Naive B cell (primary cell): Measurements from ENCODE around the gene MCTP2. TPM values are rescaled to one million over a fixed set of nuclear protein-coding genes. Genes with fewer than 3 reads are reported as not detected.
A peak's percentile ranks its signal among the peaks of the same experiment; 100 is the strongest.

ENCODE experiments used
- ATAC-seq, 2 donors: fragments of 150-1000 bp; cut with Tn5 transposase; 2 replicates each; pipeline ENCODE4 v1.10.0; 2021; ENCODE audit warnings: low read depth in 2 of 2, mild to moderate bottlenecking in 2 of 2, moderate library complexity in 2 of 2
- DNase-seq: peaks from one replicate; pipeline ENCODE4 v3.0.0; 2022
- H3K27ac Mint-ChIP-seq, 6 donors: one replicate each; pipeline ENCODE4 v1.8.0; 2020 to 2022; ENCODE audit warnings: mild to moderate bottlenecking in 6 of 6, mixed read lengths in 6 of 6, moderate library complexity in 5 of 6, inconsistent platforms in 2 of 6
- H3K27me3 Mint-ChIP-seq, 3 donors: one replicate each; pipeline ENCODE4 v1.8.0; 2021 to 2022; ENCODE audit warnings: mixed read lengths in 3 of 3, mild to moderate bottlenecking in 1 of 3
- H3K36me3 Mint-ChIP-seq, 2 donors: one replicate each; pipeline ENCODE4 v1.8.0; 2020 to 2022; ENCODE audit warnings: mixed read lengths in 2 of 2, inconsistent platforms in 1 of 2, mild to moderate bottlenecking in 1 of 2
- H3K4me1 Mint-ChIP-seq, 3 donors: one replicate each; pipeline ENCODE4 v1.8.0; 2020 to 2022; ENCODE audit warnings: mixed read lengths in 3 of 3, inconsistent platforms in 1 of 3, mild to moderate bottlenecking in 1 of 3, moderate library complexity in 1 of 3
- H3K4me3 Mint-ChIP-seq, 8 donors: one replicate each; pipeline ENCODE4 v1.8.0; 2020 to 2022; ENCODE audit warnings: mild to moderate bottlenecking in 8 of 8, mixed read lengths in 8 of 8, moderate library complexity in 8 of 8, inconsistent platforms in 2 of 8
- H3K9me3 Mint-ChIP-seq, 7 donors: one replicate each; pipeline ENCODE4 v1.8.0; 2020 to 2022; ENCODE audit warnings: mixed read lengths in 7 of 7, mild to moderate bottlenecking in 5 of 7, inconsistent platforms in 2 of 7, moderate library complexity in 1 of 7
- polyA plus RNA-seq, 6 donors: library from polyadenylated mRNA; unstranded; fragments of 300-500 nt; fragmentation: Illumina TruSeq; gene quantifications; one replicate each; pipeline ENCODE4 v1.2.3, GENCODE V29; 2021; ENCODE audit warnings: low read depth in 6 of 6

Gene MCTP2
- polyA plus RNA-seq, 6 donors from 2014 or later = 12.7 to 30.5 (median 17.5) TPM

GRCh38 chr15:94363382-94363781 lies 132.0 kb downstream of the MCTP2 start:
- Mint-ChIP-seq H3K9me3 (no peaks in the 10 kb centered on the region), H3K4me3 (no peak overlapping the region), H3K36me3 (peaks cover 17 to 33% of the 10 kb centered on the region in 2 donors), H3K27me3 (no peaks in the 10 kb centered on the region), H3K4me1 (peaks cover 3 to 5% (median 3%) of the 10 kb centered on the region in 3 donors), H3K27ac (peak overlapping the region in 1 of 6 donors; percentile 11)
- ATAC-seq (no peak), DNase-seq (no peak)

GRCh38 chr15:94366781-94367180 lies 135.4 kb downstream of the MCTP2 start:
- Mint-ChIP-seq H3K27ac (peak overlapping the region in 3 of 6 donors; percentile 29 to 70 (median 31)), H3K36me3 (peaks cover 22 to 30% of the 10 kb centered on the region in 2 donors), H3K4me3 (no peak overlapping the region), H3K9me3 (no peaks in the 10 kb centered on the region), H3K4me1 (peaks cover 0 to 2% (median 0%) of the 10 kb centered on the region in 3 donors), H3K27me3 (no peaks in the 10 kb centered on the region)
- DNase-seq (no peak), ATAC-seq (no peak)

DNA sequence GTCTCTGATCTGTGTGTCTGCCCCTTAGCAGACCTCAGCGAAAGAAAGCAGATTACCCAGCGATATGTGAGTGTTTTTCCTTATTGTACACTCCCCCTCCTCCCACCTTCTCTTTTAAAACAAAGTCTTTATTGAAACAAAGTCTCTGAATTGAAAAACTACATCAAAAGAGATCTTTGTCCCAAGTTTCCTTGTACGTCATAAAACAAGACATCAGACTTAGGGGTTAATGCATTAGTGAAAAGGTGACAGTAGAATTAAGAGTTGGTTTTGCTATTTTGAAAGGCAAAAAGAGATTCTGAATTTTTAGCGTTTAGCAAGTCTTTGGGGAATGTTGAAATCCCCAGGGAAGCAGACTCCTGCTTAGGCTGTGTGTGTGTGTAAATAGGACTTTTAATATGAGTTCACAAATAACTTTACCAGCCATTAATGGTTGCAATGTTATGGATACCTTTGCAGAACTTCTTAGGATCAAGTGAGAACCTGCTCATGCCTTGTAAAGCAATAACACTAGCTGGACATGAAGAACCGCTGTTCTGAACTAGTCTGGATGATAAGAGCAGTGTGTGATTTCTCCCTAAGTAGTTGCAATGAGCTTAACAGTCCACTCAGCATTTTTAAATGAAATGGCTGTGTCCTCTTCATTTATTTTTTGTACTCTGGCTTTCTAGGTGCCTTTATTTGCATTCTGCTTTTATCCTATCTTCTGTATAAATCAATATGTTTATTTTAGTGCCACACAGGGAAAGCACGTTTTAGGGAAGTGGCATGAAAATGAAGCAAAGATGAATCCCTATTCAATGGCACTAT lies 136.6 kb downstream of the MCTP2 start:
- Mint-ChIP-seq H3K9me3 (no peaks in the 10 kb centered on the region), H3K4me1 (no peaks in the 10 kb centered on the region), H3K36me3 (peaks cover 15 to 34% of the 10 kb centered on the region in 2 donors), H3K27me3 (no peaks in the 10 kb centered on the region), H3K27ac (peak overlapping the region in 3 of 6 donors; percentile 29 to 91 (median 73)), H3K4me3 (no peak overlapping the region)
- DNase-seq = no peak
- ATAC-seq = no peak

- no peak for DNase-seq
- peaks cover 0 to 2% (median 0%) of the 10 kb centered on the region in 3 donors for H3K4me1 Mint-ChIP-seq
- peaks cover 14 to 23% of the 10 kb centered on the region in 2 donors for H3K36me3 Mint-ChIP-seq
- no peaks in the 10 kb centered on the region for H3K27me3 Mint-ChIP-seq
- no peaks in the 10 kb centered on the region for H3K9me3 Mint-ChIP-seq
- H3K4me3 Mint-ChIP-seq = no peak overlapping the region
- no peak for ATAC-seq
- H3K27ac Mint-ChIP-seq = peak overlapping the region in 1 of 6 donors; percentile 12
These were observed 139.0 kb downstream of the MCTP2 start for GRCh38 chr15:94370206-94370935.

GRCh38 chr15:94370936-94371285 lies 139.6 kb downstream of the MCTP2 start:
- Mint-ChIP-seq H3K9me3 (no peaks in the 10 kb centered on the region), H3K27me3 (no peaks in the 10 kb centered on the region), H3K36me3 (peaks cover 14 to 23% of the 10 kb centered on the region in 2 donors), H3K27ac (peak overlapping the region in 1 of 6 donors; percentile 12), H3K4me3 (no peak overlapping the region), H3K4me1 (peaks cover 0 to 2% (median 0%) of the 10 kb centered on the region in 3 donors)
- ATAC-seq (no peak), DNase-seq (no peak)

GRCh38 chr15:94372821-94373220 lies 141.5 kb downstream of the MCTP2 start:
- no peak for DNase-seq
- H3K4me3 Mint-ChIP-seq = no peak overlapping the region
- no peak overlapping the region for H3K27ac Mint-ChIP-seq
- no peaks in the 10 kb centered on the region for H3K27me3 Mint-ChIP-seq
- peaks cover 20 to 23% of the 10 kb centered on the region in 2 donors for H3K36me3 Mint-ChIP-seq
- H3K4me1 Mint-ChIP-seq = peaks cover 0 to 4% (median 2%) of the 10 kb centered on the region in 3 donors
- H3K9me3 Mint-ChIP-seq = no peaks in the 10 kb centered on the region
- no peak for ATAC-seq

GRCh38 chr15:94375997-94376396 lies 144.6 kb downstream of the MCTP2 start:
- no peaks in the 10 kb centered on the region for H3K9me3 Mint-ChIP-seq
- DNase-seq (no peak), ATAC-seq (no peak)
- H3K36me3 Mint-ChIP-seq = peaks cover 7 to 17% of the 10 kb centered on the region in 2 donors
- H3K27ac Mint-ChIP-seq = no peak overlapping the region
- no peaks in the 10 kb centered on the region for H3K27me3 Mint-ChIP-seq
- no peak overlapping the region for H3K4me3 Mint-ChIP-seq
- peaks cover 0 to 7% (median 2%) of the 10 kb centered on the region in 3 donors for H3K4me1 Mint-ChIP-seq

DNA sequence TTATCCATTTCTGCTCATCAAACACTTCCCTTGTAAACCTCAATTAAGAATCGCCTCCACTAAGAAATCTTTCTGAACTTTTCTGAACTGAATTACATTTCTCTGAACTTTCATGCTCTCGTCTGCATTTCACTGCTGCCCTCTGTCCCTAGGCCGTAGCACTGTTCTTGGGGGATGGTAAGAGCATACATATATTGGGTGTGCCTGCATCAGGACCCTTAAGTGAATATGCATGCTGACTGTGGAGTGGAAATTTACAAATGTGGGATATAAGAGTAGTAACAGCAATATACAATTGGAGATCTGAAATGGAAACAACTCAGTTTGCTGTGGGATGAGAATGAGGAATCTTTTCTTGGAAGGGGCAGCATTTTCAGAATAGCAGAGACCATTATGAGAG lies 148.6 kb downstream of the MCTP2 start:
- Mint-ChIP-seq H3K27me3 (no peaks in the 10 kb centered on the region), H3K9me3 (peaks cover 0 to 5% (median 0%) of the 10 kb centered on the region in 7 donors), H3K36me3 (peaks cover 11 to 12% of the 10 kb centered on the region in 2 donors), H3K4me1 (peaks cover 15 to 28% (median 21%) of the 10 kb centered on the region in 3 donors), H3K27ac (peak overlapping the region in 2 of 6 donors; percentile 13 to 82), H3K4me3 (no peak overlapping the region)
- ATAC-seq (no peak), DNase-seq (no peak)

DNA sequence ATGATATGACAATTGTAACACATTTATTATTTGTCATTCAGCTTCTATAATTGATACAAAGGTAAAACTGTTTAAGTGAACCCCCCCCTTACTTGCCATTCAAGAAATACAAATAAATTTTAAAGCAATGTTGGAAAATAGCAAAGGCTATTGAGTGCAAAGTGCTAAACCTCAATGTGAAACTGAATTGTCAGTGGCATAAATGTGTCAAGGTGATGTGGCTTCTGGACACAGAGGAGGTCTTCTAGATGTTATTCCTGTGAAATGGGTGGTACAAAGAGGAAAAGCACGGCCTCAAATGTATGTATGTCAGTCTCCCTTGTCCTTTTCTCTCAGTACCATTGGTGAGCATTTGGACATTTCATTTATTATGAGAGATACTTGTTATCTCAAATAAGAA lies 149.4 kb downstream of the MCTP2 start:
- Mint-ChIP-seq H3K27me3 (no peaks in the 10 kb centered on the region), H3K9me3 (peaks cover 0 to 5% (median 0%) of the 10 kb centered on the region in 7 donors), H3K4me3 (no peak overlapping the region), H3K36me3 (peaks cover 11 to 20% of the 10 kb centered on the region in 2 donors), H3K4me1 (peaks cover 15 to 28% (median 21%) of the 10 kb centered on the region in 3 donors), H3K27ac (peak overlapping the region in 3 of 6 donors; percentile 15 to 82 (median 46))
- DNase-seq (no peak), ATAC-seq (no peak)

GRCh38 chr15:94381384-94381783 lies 150.0 kb downstream of the MCTP2 start:
- Mint-ChIP-seq H3K9me3 (peaks cover 0 to 5% (median 0%) of the 10 kb centered on the region in 7 donors), H3K4me1 (peaks cover 17 to 28% (median 23%) of the 10 kb centered on the region in 3 donors), H3K36me3 (peaks cover 11 to 25% of the 10 kb centered on the region in 2 donors), H3K27ac (peak overlapping the region; percentile 27 to 88 (median 78)), H3K4me3 (no peak overlapping the region), H3K27me3 (no peaks in the 10 kb centered on the region)
- no peak for DNase-seq
- ATAC-seq = no peak

DNA sequence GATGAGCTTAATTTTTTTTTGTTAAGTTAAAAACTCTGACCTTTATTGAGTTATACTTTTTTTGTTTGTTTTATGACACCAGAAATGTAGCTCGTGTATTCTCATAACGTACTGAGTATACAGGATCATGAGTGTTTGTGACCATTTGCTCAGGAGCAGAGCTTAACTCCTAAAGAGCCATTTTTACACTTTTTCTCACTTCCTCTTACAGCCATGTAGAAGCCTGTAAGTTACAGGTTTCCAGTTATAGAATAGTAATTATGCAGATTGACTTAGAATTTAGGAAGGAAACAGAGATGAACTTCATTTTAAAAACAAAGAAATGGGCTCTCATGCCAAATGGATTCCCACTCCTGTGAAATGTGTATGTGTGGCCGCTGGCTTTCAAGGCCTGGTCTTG lies 151.7 kb downstream of the MCTP2 start:
- H3K27ac Mint-ChIP-seq = peak overlapping the region; percentile 82 to 97 (median 92)
- peaks cover 27 to 43% (median 39%) of the 10 kb centered on the region in 3 donors for H3K4me1 Mint-ChIP-seq
- peak overlapping the region in 7 of 8 donors; percentile 2 to 76 (median 55) for H3K4me3 Mint-ChIP-seq
- H3K36me3 Mint-ChIP-seq = peaks cover 11 to 25% of the 10 kb centered on the region in 2 donors
- peak; percentile 65 to 69 for ATAC-seq
- H3K27me3 Mint-ChIP-seq = no peaks in the 10 kb centered on the region
- peaks cover 0 to 5% (median 0%) of the 10 kb centered on the region in 7 donors for H3K9me3 Mint-ChIP-seq
- peak; percentile 15 for DNase-seq

DNA sequence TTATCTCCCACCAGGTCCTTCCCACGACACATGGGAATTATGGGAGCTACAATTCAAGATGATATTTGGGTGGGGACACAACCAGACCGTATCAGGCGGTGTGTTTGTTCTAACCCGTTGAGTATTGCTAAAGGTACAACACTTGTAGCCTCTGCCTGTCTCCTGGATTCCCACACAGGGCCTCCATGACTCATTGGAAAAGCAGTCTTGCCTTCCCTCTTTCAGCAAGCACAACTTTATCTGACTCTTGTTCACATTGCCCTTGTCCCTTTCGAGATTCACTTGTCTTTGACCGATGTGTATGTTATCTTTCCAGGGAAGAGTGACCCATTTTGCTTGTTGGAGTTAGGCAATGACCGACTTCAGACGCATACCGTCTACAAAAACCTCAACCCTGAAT lies 152.3 kb downstream of the MCTP2 start:
- Mint-ChIP-seq H3K9me3 (peaks cover 0 to 5% (median 0%) of the 10 kb centered on the region in 7 donors), H3K4me1 (peaks cover 31 to 46% (median 45%) of the 10 kb centered on the region in 3 donors), H3K36me3 (peaks cover 9 to 25% of the 10 kb centered on the region in 2 donors), H3K27me3 (no peaks in the 10 kb centered on the region), H3K27ac (peak overlapping the region; percentile 82 to 97 (median 92)), H3K4me3 (peak overlapping the region in 3 of 8 donors; percentile 63 to 76 (median 74))
- ATAC-seq (no peak), DNase-seq (no peak)

DNA sequence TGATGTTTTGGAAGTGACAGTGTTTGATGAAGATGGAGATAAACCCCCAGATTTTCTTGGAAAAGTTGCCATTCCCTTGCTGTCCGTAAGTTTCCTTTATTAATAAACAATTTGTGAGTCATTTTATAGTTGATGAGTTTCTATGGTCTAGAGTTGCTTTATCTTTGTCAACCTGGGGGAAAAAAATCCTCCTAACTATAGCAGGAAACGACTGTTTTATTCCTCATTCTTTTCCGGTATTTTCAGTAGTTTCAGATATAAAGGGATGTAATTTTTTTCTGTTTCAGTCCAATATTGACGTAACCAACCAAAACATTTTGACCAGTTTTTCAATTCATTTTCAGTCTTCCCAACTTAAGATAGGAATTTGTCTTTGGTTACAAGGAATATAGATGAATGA lies 154.1 kb downstream of the MCTP2 start:
- ATAC-seq (no peak), DNase-seq (no peak)
- H3K4me1 Mint-ChIP-seq = peaks cover 36 to 52% (median 51%) of the 10 kb centered on the region in 3 donors
- no peak overlapping the region for H3K4me3 Mint-ChIP-seq
- H3K36me3 Mint-ChIP-seq = peaks cover 16 to 25% of the 10 kb centered on the region in 2 donors
- no peaks in the 10 kb centered on the region for H3K27me3 Mint-ChIP-seq
- H3K9me3 Mint-ChIP-seq = peaks cover 0 to 5% (median 0%) of the 10 kb centered on the region in 7 donors
- H3K27ac Mint-ChIP-seq = peak overlapping the region in 1 of 6 donors; percentile 24
